Tibial nerve (tissue), 4 donors: Measurements from ENCODE around the gene NPHS1.

Experiments
- CTCF ChIP-seq, 5 experiments: fragments of 200-600 bp in 3 of 5; fragments of 450-650 bp in 2 of 5; sonication (generic) in 3 of 5; IDR thresholded peaks; one replicate each; pipeline ENCODE4 v1.5.1; 2016 to 2019; ENCODE audit warnings: antibody characterized with exemption in 5 of 5, mild to moderate bottlenecking in 3 of 5, moderate library complexity in 2 of 5
- EP300 ChIP-seq, 2 donors: sonication (generic); formaldehyde crosslinking; IDR thresholded peaks; one replicate each; pipeline ENCODE4 v1.6.1; 2017; ENCODE audit warnings: antibody characterized with exemption in 2 of 2, mild to moderate bottlenecking in 1 of 2
- POLR2A ChIP-seq, 2 donors: fragments of 450-650 bp; IDR thresholded peaks; one replicate each; pipeline ENCODE4 v1.6.1; 2017; ENCODE audit warnings: antibody characterized with exemption in 2 of 2, mild to moderate bottlenecking in 2 of 2, moderate library complexity in 2 of 2

GRCh38 chr19:35788205-35788960, 63.9 kb downstream of the NPHS1 start:
- TF ChIP-seq CTCF (IDR thresholded peaks at IDR 0.05): no peak
- no peak for TF ChIP-seq EP300 (IDR thresholded peaks at IDR 0.05)
- TF ChIP-seq POLR2A (IDR thresholded peaks at IDR 0.05): no peak
